Measurements from ENCODE around the gene HJV.

HJV gene

GRCh38 chr1:146021050-146021445 lies 487 bp downstream of the HJV start:
- no peak for DNase-seq

DNA sequence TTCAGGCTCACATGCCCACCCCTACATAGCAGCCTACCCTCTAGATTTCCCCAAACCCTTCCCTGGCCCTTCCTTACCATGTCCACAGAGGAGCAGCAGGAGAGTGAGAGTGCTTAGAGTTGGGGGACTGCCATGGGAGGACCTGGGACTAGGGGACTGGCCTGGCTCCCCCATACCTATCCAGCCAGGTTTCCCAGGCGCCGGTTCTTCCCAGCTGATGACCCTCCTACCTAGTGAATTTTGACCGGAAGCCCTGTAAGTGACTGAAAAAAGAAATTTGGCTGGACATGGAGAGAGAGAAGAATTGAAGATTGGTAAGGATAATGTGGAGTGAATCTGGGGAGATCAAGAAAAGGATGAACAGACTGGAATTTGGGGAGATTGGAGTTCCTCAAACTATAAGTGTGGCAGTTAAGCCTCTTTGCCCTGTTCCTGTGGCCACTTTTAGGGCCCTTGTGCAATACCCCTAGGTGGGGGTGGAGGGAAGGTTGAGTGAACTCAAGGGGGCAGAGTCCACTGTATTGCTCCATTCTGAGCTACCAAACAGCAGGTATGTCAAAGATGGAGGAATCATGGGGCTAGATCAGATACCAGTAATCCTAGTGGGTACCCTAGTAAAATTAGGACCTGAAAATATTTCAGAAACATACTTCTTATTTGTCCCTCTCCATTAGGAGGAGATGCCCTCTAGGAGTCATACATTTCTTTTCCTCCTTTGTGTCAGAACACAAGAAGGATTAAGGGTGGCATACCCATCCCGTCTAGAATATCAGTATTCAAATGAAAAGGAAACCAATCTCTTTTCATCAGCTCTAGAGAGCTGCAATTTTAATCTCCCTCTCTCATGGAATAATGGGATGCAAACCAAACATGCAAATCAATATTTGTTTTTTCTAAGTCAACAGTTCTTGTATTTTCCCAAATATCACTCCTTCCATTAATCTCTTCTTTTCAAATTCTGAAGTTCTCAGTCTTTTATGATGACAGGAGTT lies 1.2 kb downstream of the HJV start:
- DNase-seq: no peak

GRCh38 chr1:146019231-146020057 lies 2.1 kb downstream of the HJV start:
- no peak for DNase-seq

DNA sequence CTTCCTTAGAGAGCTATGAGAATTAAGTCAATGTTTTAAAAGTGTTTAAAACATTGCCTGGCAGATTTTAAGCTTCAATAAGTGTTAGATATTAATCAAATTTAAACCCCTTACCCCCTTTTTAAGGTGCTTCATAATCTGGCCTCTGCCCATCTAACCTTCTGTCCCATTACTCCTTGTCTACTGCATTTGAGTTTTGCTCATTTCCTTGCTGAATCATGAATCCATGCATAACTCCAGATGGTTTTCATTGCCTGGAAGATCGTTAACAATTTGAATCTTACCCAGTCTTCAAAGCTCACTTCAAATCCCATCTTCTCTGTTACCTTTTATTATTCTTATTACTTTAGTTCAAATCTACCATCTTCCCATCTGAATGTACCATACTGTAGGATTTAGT lies 4.6 kb downstream of the HJV start:
- no peak for DNase-seq

DNA sequence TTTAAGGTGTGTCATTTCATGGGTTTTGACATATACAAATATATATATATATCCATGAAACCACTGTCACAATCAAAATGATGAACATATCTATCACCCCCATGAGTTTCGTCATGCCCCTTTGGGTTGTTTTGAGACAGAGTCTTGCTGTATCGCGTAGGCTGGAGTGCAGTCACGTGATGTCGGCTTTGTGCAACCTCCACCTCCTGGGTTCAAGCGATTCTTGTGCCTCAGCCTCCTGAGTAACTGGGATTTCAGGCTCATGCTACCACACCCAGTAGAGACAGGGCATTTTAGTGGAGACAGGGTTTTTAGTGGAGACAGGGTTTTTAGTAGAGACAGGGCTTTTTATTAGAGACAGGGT lies 8.0 kb downstream of the HJV start:
- no peak for DNase-seq

GRCh38 chr1:146012703-146013558 lies 8.6 kb downstream of the HJV start:
- peak; percentile 65 for DNase-seq

- DNase-seq: no peak
Observed at GRCh38 chr1:146010126-146010738, 11.3 kb downstream of the HJV start.

GRCh38 chr1:146007489-146008133 lies 13.9 kb downstream of the HJV start:
- DNase-seq: no peak

DNA sequence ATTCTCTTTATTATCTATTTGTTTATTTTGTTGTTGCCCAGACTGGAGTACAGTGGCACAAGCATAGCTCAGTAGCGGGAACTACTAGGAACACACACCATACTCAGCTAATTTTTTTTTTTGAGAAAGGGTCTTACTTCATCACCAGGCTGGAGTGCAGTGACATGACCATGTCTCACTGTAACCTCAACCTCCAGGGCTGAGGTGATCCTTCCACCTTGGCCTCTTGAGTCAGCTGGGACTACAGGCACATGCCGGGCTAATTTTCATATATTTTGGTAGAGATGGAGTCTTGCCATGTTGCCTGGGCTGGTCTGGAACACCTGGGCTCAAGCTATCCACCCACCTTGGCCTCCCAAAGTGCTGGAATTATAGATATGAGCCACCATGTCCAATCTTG lies 19.8 kb downstream of the HJV start:
- no peak for DNase-seq

GRCh38 chr1:145999321-146000024 lies 22.1 kb downstream of the HJV start:
- DNase-seq: no peak

DNA sequence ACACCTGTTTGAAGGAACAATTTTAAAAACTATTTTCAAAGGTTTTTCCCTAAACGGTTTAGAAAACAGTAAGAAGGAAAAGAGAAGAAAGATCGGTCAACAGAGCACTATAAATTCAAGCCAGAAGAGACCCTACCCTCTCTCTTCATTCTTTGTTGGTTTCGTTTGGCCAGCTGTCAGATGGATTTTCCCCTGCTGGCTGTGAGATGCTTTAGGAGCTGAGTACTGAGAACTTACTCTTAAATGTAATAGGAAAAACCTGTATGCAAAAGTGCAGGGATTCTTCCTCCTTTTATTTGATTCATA lies 23.9 kb downstream of the HJV start:
- DNase-seq: no peak

DNA sequence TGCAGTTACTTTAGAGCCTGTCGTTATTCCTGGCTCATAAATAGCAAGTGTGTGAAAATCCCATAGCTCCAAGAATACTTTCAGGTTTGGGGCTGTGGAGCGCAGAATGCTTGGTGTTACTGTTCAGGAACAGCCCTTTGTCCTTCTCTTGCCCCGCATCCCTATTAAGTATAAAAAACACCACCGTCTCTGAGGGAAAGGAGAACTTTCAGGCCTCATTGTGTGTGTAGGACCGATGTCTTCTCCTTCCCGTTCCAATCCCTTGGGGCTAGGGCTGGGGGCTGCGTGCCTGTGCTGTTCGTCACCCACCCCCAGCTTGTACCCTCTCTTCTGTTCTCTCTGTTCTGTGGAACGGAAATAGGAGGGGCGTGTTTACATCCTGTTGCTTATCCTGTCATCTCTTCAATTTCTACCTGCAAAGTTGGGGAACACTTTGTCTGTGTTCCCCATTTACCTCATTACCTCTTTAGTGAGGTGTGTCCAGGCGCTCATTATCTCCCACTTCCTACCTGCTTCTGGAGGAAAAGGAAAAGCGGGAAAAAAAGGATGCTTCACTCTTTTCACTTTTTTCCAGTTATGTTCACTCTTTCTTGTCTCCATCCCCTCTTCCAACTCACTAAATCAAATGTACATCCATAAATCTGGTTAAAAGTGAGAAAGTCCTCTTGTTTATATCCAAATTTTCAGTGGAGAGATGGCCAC lies 24.4 kb downstream of the HJV start:
- no peak for DNase-seq

DNA sequence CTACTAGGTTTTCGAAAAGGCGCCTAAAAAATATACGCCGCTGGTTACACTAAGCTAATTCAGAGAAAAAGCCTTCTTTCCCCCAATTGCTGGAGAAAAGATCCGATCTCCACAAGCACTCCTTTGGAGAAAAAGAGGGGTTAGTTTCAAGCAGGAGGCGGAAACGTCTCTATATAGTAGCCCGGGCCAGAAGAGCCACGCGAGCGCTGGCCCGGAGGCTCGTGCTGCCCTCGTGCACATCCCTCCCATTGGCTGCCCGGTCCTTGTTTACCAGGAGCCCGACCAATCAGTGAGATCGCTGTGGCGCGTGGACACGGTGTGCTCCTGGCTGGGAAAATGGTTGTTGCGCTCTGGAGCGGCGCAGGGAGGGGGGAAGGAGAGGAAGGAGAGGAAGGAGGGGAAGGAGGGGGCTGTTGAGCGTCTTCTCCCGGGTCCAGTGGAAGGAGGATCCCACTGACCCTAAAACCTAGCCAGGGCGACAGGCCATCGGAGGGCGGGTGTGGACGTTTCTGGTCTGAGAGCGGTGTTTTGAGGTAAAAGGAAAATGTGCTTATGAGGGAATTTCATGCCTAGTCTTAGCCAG lies 25.0 kb downstream of the HJV start, which contains the start of gene TXNIP:
Gene TXNIP, minus strand, starts transcription at position 147 of the 583 bp plus-strand sequence. CDS start 313 bp downstream, outside the sequence.
- peak; percentile 97 for DNase-seq

- DNase-seq: peak; percentile 35
Observed at GRCh38 chr1:145995964-145996432, 25.5 kb downstream of the HJV start.

DNA sequence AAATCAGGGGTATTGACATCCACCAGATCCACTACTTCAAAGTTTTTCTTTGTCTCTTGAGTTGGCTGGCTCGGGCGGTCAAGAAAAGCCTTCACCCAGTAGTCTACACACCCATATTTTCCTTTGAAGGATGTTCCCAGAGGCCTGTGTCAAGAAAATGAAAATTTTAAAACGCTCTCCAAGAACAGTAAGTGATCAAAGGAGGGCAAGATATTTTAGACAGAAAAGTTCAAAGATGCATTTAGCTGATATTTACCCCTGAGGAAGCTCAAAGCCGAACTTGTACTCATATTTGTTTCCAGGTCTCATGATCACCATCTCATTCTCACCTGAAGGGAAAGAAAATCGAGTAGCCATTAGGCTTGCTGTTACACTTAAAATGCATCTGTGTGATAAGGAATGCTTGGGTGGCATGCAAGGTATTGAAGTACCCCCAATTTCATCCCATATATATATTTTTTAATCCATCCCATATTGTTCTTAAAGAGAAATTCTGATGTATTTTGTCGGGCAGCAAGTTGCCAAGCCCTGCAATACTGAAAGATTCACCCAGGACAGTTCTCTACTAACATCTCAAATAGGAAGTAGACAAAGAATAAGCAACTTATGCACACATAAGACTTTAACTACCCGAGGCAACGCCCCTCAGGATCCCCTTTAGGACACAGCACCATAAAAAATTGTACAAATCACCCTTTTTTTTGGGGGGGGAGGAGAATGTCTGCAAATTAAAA lies 26.2 kb downstream of the HJV start:
- DNase-seq: no peak

DNA sequence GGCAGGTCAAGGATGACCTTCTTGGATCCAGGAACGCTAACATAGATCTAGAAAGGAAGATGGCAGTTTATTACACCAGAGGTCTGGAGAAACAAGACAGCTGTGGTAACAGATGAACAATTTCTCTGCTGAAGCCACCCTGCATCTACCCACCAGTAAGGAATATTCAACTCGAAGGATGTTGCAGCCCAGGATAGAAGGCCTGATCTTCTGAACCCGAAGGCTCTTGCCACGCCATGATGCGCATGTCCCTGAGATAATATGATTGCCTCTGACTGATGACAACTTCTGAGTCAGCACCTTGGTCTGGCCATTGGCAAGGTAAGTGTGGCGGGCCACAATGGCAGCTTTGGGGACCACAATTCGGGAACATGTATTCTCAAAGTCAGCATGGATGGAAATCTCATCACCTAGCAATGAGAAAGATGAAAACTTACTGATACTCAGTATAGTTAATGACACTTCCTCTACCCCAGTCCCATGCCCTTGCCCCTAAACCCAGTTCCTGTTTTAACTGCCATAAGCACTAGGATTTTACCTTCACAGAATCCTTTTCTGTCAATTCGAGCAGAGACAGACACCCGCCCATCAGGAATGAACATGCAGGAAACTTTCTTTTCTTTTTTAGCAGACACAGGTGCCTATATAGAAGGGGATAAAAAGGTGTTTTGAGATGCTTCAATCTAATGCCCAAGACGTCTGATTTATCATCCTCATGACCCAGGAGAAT lies 27.0 kb downstream of the HJV start:
- DNase-seq: no peak

DNA sequence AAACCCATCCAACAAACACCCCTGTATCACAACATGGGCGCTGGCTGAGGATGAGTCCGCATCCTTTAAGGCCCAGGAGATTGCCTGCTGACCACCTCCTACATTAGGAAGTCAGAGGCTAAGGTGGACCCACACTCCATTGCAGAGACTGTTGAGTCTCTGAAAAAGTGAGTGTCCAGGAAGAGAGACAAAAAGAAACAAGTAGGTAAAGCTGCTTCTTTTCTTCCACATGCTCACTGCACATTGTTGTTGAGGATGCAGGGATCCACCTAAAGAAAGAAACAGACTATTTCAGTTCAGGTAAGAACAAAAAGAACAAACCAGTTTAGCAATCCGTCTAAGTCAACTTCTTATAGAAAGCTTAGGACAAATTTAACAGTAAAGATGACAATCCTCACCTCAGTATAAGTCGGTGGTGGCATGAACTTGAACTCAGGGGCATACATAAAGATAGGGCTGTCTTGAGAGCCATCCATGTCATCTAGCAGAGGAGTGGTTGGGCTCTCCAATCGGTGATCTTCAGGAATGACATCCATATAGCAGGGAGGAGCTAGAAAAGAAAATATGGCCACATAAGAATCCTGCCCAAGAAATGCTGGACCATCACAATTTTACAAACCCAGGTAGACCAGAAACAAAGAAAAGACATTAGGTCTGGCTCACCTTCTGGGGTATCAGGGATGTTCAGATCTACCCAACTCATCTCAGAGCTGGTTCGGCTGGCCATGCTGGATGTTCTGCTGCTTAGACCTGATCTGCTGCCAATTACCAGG lies 27.7 kb downstream of the HJV start:
- DNase-seq: no peak
